H4 (cell line): ENCODE data around the gene INPPL1. TPM values are rescaled to one million over a fixed set of nuclear protein-coding genes. Genes with fewer than 3 reads are reported as not detected.

Experiments
- DNase-seq: peaks from one replicate; pipeline ENCODE4 v3.0.0-alpha.2; 2015; ENCODE audit warnings: low spot score
- total RNA-seq: library from RNA; depleted of rRNA; stranded (reverse); fragments of >200 nt; shearing (Covaris generic); gene quantifications from 2 replicates; pipeline ENCODE4 v1.2.3, GENCODE V29; 2014; rRNA removed

The INPPL1 gene
- total RNA-seq, 1 experiment from 2014 or later = 40.7 TPM

DNA sequence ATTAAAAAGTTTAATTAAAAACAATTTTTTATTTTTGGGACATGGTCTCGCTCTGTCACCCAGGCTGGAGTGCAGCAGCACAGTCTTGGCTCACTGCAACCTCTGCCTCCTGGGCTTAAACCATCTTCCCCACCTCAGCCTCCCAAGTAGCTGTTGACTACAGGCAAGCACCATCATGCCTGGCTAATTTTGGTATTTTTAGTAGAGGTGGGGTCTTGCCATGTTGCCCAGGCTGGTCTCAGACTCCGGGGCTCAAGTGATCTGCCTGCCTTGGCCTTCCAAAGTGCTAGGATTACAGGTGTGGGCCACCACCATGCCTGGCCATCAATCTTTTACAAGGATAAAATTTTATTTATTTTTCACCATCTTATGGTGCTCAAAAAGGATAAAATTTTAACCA is 62.7 kb downstream of the INPPL1 start:
- DNase-seq = no peak

Other genes with a start within 250 kb of the INPPL1 start
- 0.60 and 1.2 TPM in 2 replicates for gene IL18BP, start 225.9 kb upstream of the INPPL1 start, total RNA-seq
- 67.5 and 71.5 TPM in 2 replicates for gene NUMA1, start 144.2 kb upstream of the INPPL1 start, total RNA-seq
- 3.9 and 9.3 TPM in 2 replicates for gene LRRC51, start 143.9 kb upstream of the INPPL1 start, total RNA-seq
- 94.0 and 110 TPM in 2 replicates for gene LAMTOR1, start 121.5 kb upstream of the INPPL1 start, total RNA-seq
- not detected in 2 replicates for gene TOMT, start 118.8 kb upstream of the INPPL1 start, total RNA-seq
- gene ANAPC15, start 112.1 kb upstream of the INPPL1 start, total RNA-seq = 70.4 and 74.9 TPM in 2 replicates
- not detected in 2 replicates for gene FOLR3, start 89.0 kb upstream of the INPPL1 start, total RNA-seq
- 3.4 and 6.6 TPM in 2 replicates for gene FOLR1, start 32.6 kb upstream of the INPPL1 start, total RNA-seq
- not detected in 2 replicates for gene FOLR2, start 8.0 kb upstream of the INPPL1 start, total RNA-seq
- gene PHOX2A, start 19.4 kb downstream of the INPPL1 start, total RNA-seq = not detected in 2 replicates
- gene CLPB, start 209.8 kb downstream of the INPPL1 start, total RNA-seq = 31.6 and 35.5 TPM in 2 replicates